SK-N-SH (cell line): ENCODE results near the gene ZNF586.

Experiments used
- FOXM1 ChIP-seq: IDR thresholded peaks from 2 replicates; pipeline ENCODE4 v1.4.0; 2012; ENCODE audit warnings: low read depth, mild to moderate bottlenecking
- GABPA ChIP-seq: IDR thresholded peaks from 2 replicates; pipeline ENCODE4 v1.4.0; 2012; ENCODE audit warnings: low read depth, mild to moderate bottlenecking
- POLR2AphosphoS5 ChIP-seq: IDR thresholded peaks from 2 replicates; pipeline ENCODE4 v1.6.1; 2012; ENCODE audit warnings: low read depth, low read length
- RAD21 ChIP-seq: IDR thresholded peaks from 2 replicates; pipeline ENCODE4 v1.6.1; 2012; ENCODE audit warnings: mild to moderate bottlenecking, low read length
- SMC3 ChIP-seq: IDR thresholded peaks from 2 replicates; pipeline ENCODE4 v1.6.1; 2012; ENCODE audit warnings: low read depth, low read length, improper control_type of control experiment
- TEAD4 ChIP-seq: IDR thresholded peaks from 2 replicates; pipeline ENCODE4 v1.4.0; 2012; ENCODE audit warnings: mild to moderate bottlenecking, borderline replicate concordance; ENCODE audit not compliant: insufficient read depth
- TF ChIP-seq, protein P1 (sequence below): fragments of 200-600 bp; sonication (generic); IDR thresholded peaks from 2 replicates; pipeline ENCODE4 v1.6.1; 2017; ENCODE audit warnings: antibody characterized with exemption, mild to moderate bottlenecking, moderate library complexity
- TF ChIP-seq, protein P2 (sequence below): IDR thresholded peaks from 2 replicates; pipeline ENCODE4 v1.4.0; 2012; ENCODE audit warnings: low read depth
- TF ChIP-seq, protein P3 (sequence below): IDR thresholded peaks from 2 replicates; pipeline ENCODE4 v1.6.1; 2012; ENCODE audit warnings: mild to moderate bottlenecking, low read depth, low read length, moderate library complexity

DNA sequence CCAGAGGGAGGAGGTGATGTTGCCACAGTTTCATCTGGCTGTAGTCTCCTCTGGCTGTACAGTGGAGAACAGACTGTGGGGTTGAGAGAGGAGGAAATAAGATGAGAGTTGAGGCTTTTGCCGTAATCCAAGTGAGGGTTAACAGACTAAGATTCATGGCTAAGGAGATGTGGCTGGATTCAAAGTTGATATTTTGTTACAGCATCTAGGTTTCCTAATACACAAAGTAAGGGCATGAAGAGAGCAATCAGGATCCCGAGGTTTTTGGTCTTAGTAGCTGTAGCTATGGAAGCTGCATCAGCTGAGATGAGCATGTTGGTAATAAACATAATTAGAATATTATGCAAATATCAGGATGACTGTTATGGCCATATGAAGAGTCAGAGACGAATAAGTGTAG is 21.4 kb upstream of the ZNF586 start:
- TF ChIP-seq, protein P1, sequence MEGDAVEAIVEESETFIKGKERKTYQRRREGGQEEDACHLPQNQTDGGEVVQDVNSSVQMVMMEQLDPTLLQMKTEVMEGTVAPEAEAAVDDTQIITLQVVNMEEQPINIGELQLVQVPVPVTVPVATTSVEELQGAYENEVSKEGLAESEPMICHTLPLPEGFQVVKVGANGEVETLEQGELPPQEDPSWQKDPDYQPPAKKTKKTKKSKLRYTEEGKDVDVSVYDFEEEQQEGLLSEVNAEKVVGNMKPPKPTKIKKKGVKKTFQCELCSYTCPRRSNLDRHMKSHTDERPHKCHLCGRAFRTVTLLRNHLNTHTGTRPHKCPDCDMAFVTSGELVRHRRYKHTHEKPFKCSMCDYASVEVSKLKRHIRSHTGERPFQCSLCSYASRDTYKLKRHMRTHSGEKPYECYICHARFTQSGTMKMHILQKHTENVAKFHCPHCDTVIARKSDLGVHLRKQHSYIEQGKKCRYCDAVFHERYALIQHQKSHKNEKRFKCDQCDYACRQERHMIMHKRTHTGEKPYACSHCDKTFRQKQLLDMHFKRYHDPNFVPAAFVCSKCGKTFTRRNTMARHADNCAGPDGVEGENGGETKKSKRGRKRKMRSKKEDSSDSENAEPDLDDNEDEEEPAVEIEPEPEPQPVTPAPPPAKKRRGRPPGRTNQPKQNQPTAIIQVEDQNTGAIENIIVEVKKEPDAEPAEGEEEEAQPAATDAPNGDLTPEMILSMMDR: no peak
- TF ChIP-seq TEAD4: no peak
- TF ChIP-seq, protein P2, sequence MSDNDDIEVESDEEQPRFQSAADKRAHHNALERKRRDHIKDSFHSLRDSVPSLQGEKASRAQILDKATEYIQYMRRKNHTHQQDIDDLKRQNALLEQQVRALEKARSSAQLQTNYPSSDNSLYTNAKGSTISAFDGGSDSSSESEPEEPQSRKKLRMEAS: no peak
- no peak for TF ChIP-seq SMC3
- TF ChIP-seq, protein P3, sequence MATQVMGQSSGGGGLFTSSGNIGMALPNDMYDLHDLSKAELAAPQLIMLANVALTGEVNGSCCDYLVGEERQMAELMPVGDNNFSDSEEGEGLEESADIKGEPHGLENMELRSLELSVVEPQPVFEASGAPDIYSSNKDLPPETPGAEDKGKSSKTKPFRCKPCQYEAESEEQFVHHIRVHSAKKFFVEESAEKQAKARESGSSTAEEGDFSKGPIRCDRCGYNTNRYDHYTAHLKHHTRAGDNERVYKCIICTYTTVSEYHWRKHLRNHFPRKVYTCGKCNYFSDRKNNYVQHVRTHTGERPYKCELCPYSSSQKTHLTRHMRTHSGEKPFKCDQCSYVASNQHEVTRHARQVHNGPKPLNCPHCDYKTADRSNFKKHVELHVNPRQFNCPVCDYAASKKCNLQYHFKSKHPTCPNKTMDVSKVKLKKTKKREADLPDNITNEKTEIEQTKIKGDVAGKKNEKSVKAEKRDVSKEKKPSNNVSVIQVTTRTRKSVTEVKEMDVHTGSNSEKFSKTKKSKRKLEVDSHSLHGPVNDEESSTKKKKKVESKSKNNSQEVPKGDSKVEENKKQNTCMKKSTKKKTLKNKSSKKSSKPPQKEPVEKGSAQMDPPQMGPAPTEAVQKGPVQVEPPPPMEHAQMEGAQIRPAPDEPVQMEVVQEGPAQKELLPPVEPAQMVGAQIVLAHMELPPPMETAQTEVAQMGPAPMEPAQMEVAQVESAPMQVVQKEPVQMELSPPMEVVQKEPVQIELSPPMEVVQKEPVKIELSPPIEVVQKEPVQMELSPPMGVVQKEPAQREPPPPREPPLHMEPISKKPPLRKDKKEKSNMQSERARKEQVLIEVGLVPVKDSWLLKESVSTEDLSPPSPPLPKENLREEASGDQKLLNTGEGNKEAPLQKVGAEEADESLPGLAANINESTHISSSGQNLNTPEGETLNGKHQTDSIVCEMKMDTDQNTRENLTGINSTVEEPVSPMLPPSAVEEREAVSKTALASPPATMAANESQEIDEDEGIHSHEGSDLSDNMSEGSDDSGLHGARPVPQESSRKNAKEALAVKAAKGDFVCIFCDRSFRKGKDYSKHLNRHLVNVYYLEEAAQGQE: no peak
- no peak for TF ChIP-seq FOXM1
- no peak for TF ChIP-seq POLR2AphosphoS5
- no peak for TF ChIP-seq RAD21
- TF ChIP-seq GABPA: no peak
